HepG2 (cell line): Measurements from ENCODE around the gene SF3B6. TPM values are rescaled to one million over a fixed set of nuclear protein-coding genes. Genes with fewer than 3 reads are reported as not detected.
A peak's percentile ranks its signal among the peaks of the same experiment; 100 is the strongest.

Source experiments
- ATF7 ChIP-seq, 2 experiments: fragments of 450-650 bp in 1 of 2; sonication (generic) in 1 of 2; formaldehyde crosslinking in 1 of 2; IDR thresholded peaks; 2 replicates each; pipeline versions ENCODE4 v1.4.0 to v1.6.1; 2016 to 2020; ENCODE audit warnings: antibody characterized with exemption in 1 of 2, mild to moderate bottlenecking in 1 of 2, missing genetic modification reagents in 1 of 2
- FOXP4 ChIP-seq: sonication (generic); formaldehyde crosslinking; IDR thresholded peaks from 2 replicates; pipeline ENCODE4 v1.4.0; 2020; ENCODE audit warnings: missing genetic modification reagents
- GABPB1 ChIP-seq: IDR thresholded peaks from 2 replicates; pipeline ENCODE4 v1.6.1; 2016; ENCODE audit warnings: mild to moderate bottlenecking, missing genetic modification reagents, moderate library complexity, missing compliant biosample characterization
- GATAD2A ChIP-seq: IDR thresholded peaks from 2 replicates; pipeline ENCODE4 v1.6.1; 2016
- HMGXB4 ChIP-seq, 2 experiments: sonication (generic) in 1 of 2; formaldehyde crosslinking in 1 of 2; IDR thresholded peaks; 2 replicates each; pipeline versions ENCODE4 v1.4.0 to v1.6.1; 2018 to 2020; ENCODE audit warnings: missing genetic modification reagents in 2 of 2, borderline replicate concordance in 1 of 2, low read depth in 1 of 2, mild to moderate bottlenecking in 1 of 2, missing biosample characterization in 1 of 2
- KDM2A ChIP-seq: sonication (generic); formaldehyde crosslinking; IDR thresholded peaks from 2 replicates; pipeline ENCODE4 v1.4.0; 2020; ENCODE audit warnings: low read depth, missing genetic modification reagents, borderline replicate concordance
- KMT2B ChIP-seq: IDR thresholded peaks from 2 replicates; pipeline ENCODE4 v1.6.1; 2016; ENCODE audit warnings: missing genetic modification reagents, missing compliant biosample characterization
- MED13 ChIP-seq: sonication (generic); formaldehyde crosslinking; IDR thresholded peaks from 2 replicates; pipeline ENCODE4 v1.5.0; 2020; ENCODE audit warnings: missing genetic modification reagents
- MYNN ChIP-seq: sonication (generic); formaldehyde crosslinking; IDR thresholded peaks from 2 replicates; pipeline ENCODE4 v1.4.0; 2020; ENCODE audit warnings: mild to moderate bottlenecking, low read depth, missing genetic modification reagents
- ZFP90 ChIP-seq: sonication (generic); formaldehyde crosslinking; IDR thresholded peaks from 2 replicates; pipeline ENCODE4 v1.8.0; 2022; ENCODE audit warnings: missing genetic modification reagents, mild to moderate bottlenecking, inconsistent platforms, borderline replicate concordance
- ZFX ChIP-seq: sonication (generic); formaldehyde crosslinking; IDR thresholded peaks from 2 replicates; pipeline ENCODE4 v1.4.0; 2020; ENCODE audit warnings: mild to moderate bottlenecking, low read depth, missing genetic modification reagents, moderate library complexity
- ZNF180 ChIP-seq: sonication (generic); formaldehyde crosslinking; IDR thresholded peaks from 2 replicates; pipeline ENCODE4 v1.4.0; 2020; ENCODE audit warnings: low read depth, missing genetic modification reagents, borderline replicate concordance
- ZNF263 ChIP-seq: sonication (generic); formaldehyde crosslinking; IDR thresholded peaks from 2 replicates; pipeline ENCODE4 v1.4.0; 2020; ENCODE audit warnings: missing genetic modification reagents
- ZNF460 ChIP-seq: sonication (generic); formaldehyde crosslinking; IDR thresholded peaks from 2 replicates; pipeline ENCODE4 v1.5.1; 2020; ENCODE audit warnings: missing genetic modification reagents, mild to moderate bottlenecking, borderline replicate concordance
- ZNF563 ChIP-seq: sonication (generic); formaldehyde crosslinking; IDR thresholded peaks from 2 replicates; pipeline ENCODE4 v1.8.0; 2022; ENCODE audit warnings: mild to moderate bottlenecking, moderate library complexity, missing genetic modification reagents
- polyA plus RNA-seq, 8 experiments: library from polyadenylated mRNA; depleted of rRNA in 3 of 8; stranded (reverse) in 7 of 8; unstranded in 1 of 8; fragments of >200 nt; fragmentation: Illumina TruSeq in 4 of 8; extraction: Trizol in 4 of 8; gene quantifications; 2 replicates each; pipeline versions ENCODE4 v1.2.1 to v1.2.3, GENCODE V29; 2011 to 2016; ENCODE audit warnings: low read depth in 4 of 8, missing spikeins in 1 of 8, mixed read lengths in 1 of 8; ENCODE audit not compliant: insufficient read depth in 1 of 8
- total RNA-seq, 5 experiments: library from RNA; depleted of rRNA; stranded (reverse); fragments of >200 nt; fragmentation: Illumina TruSeq; extraction: Trizol; gene quantifications; 2 replicates each; pipeline ENCODE4 v1.2.3, GENCODE V29; 2016; ENCODE audit warnings: low read depth in 1 of 5
- TF ChIP-seq, protein P1 (sequence below): sonication (generic); formaldehyde crosslinking; IDR thresholded peaks from 2 replicates; pipeline ENCODE4 v1.5.1; 2020; ENCODE audit warnings: mild to moderate bottlenecking, missing genetic modification reagents, borderline replicate concordance

SF3B6 gene
- total and polyA plus RNA-seq, 2 of the 13 experiments (the other 11 are each of a cell fraction or from before 2014, with no cell fraction given), result 177 to 182 TPM

DNA sequence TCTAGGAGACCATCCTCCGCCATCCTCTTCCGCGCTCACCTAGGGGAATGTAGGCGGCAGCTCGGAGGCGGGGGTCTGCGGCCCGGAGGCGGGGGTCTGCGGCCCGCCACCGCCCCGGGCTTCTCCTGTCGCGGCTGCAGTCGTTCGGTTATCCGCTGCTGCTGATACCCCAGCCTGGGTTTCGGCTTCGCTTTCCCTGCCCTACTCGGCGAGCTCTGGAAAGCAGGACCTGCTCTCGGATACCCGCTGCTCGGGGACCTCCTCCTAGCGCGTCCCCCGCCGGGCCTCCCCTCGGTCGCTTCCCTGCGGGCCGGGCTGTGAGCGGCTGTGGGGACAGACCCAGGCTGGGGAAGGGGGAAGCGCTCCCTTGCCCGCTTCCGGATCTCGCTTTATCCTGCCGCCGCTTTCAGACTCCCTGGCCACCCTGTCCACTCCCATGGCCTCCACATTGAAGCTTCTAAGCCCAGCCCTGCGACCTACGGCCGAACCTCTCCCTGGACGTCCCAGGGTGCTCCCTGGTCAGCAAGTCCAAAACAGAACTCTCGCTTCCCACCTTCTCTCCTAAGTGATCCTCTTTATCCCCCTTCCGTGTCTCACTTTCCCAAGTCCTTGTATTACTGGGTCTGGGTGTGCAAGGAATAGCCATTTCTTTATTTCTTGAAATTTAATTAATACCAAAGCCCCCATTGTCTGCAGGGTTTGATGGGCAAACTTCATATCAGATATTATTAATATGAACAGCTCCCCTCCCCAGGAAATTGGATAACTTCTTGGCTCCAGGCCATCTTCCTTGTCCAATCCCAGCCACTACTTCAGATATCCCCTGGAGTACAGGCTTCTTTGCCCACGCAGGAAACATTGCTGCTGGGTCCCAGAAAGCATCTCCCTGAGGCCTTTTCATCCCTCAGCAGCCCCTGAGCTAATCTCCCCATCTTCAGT lies 25.8 kb downstream of the SF3B6 start (continued):
- TF ChIP-seq GABPB1, result 0 out of 2 replicates have a peak, but pooled peaks have one; percentile 63
- no peak for TF ChIP-seq ZNF180 (CRISPR knock-in tag)
- TF ChIP-seq, protein P1, sequence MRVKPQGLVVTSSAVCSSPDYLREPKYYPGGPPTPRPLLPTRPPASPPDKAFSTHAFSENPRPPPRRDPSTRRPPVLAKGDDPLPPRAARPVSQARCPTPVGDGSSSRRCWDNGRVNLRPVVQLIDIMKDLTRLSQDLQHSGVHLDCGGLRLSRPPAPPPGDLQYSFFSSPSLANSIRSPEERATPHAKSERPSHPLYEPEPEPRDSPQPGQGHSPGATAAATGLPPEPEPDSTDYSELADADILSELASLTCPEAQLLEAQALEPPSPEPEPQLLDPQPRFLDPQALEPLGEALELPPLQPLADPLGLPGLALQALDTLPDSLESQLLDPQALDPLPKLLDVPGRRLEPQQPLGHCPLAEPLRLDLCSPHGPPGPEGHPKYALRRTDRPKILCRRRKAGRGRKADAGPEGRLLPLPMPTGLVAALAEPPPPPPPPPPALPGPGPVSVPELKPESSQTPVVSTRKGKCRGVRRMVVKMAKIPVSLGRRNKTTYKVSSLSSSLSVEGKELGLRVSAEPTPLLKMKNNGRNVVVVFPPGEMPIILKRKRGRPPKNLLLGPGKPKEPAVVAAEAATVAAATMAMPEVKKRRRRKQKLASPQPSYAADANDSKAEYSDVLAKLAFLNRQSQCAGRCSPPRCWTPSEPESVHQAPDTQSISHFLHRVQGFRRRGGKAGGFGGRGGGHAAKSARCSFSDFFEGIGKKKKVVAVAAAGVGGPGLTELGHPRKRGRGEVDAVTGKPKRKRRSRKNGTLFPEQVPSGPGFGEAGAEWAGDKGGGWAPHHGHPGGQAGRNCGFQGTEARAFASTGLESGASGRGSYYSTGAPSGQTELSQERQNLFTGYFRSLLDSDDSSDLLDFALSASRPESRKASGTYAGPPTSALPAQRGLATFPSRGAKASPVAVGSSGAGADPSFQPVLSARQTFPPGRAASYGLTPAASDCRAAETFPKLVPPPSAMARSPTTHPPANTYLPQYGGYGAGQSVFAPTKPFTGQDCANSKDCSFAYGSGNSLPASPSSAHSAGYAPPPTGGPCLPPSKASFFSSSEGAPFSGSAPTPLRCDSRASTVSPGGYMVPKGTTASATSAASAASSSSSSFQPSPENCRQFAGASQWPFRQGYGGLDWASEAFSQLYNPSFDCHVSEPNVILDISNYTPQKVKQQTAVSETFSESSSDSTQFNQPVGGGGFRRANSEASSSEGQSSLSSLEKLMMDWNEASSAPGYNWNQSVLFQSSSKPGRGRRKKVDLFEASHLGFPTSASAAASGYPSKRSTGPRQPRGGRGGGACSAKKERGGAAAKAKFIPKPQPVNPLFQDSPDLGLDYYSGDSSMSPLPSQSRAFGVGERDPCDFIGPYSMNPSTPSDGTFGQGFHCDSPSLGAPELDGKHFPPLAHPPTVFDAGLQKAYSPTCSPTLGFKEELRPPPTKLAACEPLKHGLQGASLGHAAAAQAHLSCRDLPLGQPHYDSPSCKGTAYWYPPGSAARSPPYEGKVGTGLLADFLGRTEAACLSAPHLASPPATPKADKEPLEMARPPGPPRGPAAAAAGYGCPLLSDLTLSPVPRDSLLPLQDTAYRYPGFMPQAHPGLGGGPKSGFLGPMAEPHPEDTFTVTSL (CRISPR knock-in tag), result no peak
- no peak for TF ChIP-seq MED13 (CRISPR knock-in tag)
- TF ChIP-seq GATAD2A, result peak; percentile 28; the same call in 1 of the 2 replicates
- TF ChIP-seq ZNF263 (CRISPR knock-in tag), result peak; percentile 83; the same call in 1 of the 2 replicates
- TF ChIP-seq ATF7 (IDR thresholded peaks at IDR 0.05), result no peak
- TF ChIP-seq ATF7 (CRISPR knock-in tag; IDR thresholded peaks at IDR 0.05), result no peak
- TF ChIP-seq MYNN, result no peak
- peak; percentile 13; the same call in 1 of the 2 replicates for TF ChIP-seq FOXP4
- 0 out of 2 replicates have a peak, but pooled peaks have one; percentile 41 for TF ChIP-seq ZNF563 (CRISPR knock-in tag)
- TF ChIP-seq ZFX (CRISPR knock-in tag), result peak; percentile 60
- TF ChIP-seq HMGXB4 (CRISPR knock-in tag; IDR thresholded peaks at IDR 0.05; ENCODE audit: borderline replicate concordance in 1 of 2, low read depth in 1 of 2), result peak in 1 of 2 experiments; percentile 55
- TF ChIP-seq ZFP90 (CRISPR knock-in tag), result no peak
- TF ChIP-seq KMT2B, result no peak; the same call in 1 of the 2 replicates
- no peak for TF ChIP-seq ZNF460 (CRISPR knock-in tag)
- peak; percentile 55; the same call in 1 of the 2 replicates for TF ChIP-seq KDM2A (CRISPR knock-in tag)
